Muscle of arm (tissue), 12 donors: ENCODE results near the gene INPP5A. TPM values are rescaled to one million over a fixed set of nuclear protein-coding genes. Genes with fewer than 3 reads are reported as not detected.

Experiments
- DNase-seq: peaks from one replicate; pipeline ENCODE4 v3.0.0-alpha.2; 2013
- polyA plus RNA-seq, 12 donors: library from polyadenylated mRNA; unstranded; fragments of 120-200 nt; gene quantifications; one replicate each; pipeline ENCODE4 v1.2.1, GENCODE V29; 2013; ENCODE audit not compliant: insufficient read length in 12 of 12

Gene INPP5A
- polyA plus RNA-seq, 12 donors, result 22.2 to 59.4 (median 43.8) TPM; not detected in 1

- DNase-seq, result no peak
Measured at GRCh38 chr10:132713421-132714095, 176.0 kb downstream of the INPP5A start.

- no peak for DNase-seq
Measured at GRCh38 chr10:132714096-132714985, 176.8 kb downstream of the INPP5A start.

- no peak for DNase-seq
Measured at GRCh38 chr10:132714986-132715775, 177.6 kb downstream of the INPP5A start.

GRCh38 chr10:132715776-132716680 is 178.4 kb downstream of the INPP5A start:
- DNase-seq, result no peak

GRCh38 chr10:132716691-132717490 is 179.3 kb downstream of the INPP5A start:
- no peak for DNase-seq

GRCh38 chr10:132721725-132722124 is 184.1 kb downstream of the INPP5A start:
- no peak for DNase-seq

- peak; percentile 66 for DNase-seq
Measured at GRCh38 chr10:132722394-132723329, 185.1 kb downstream of the INPP5A start.

- no peak for DNase-seq
Measured at GRCh38 chr10:132723330-132723970, 185.9 kb downstream of the INPP5A start.

GRCh38 chr10:132724446-132724845 is 186.9 kb downstream of the INPP5A start:
- no peak for DNase-seq

- no peak for DNase-seq
Measured at GRCh38 chr10:132725202-132725601, 187.6 kb downstream of the INPP5A start.

- no peak for DNase-seq
Measured at GRCh38 chr10:132726194-132726593, 188.6 kb downstream of the INPP5A start.

- no peak for DNase-seq
Measured at GRCh38 chr10:132726951-132727350, 189.4 kb downstream of the INPP5A start.

- DNase-seq, result no peak
Measured at GRCh38 chr10:132727411-132727810, 189.8 kb downstream of the INPP5A start.

- no peak for DNase-seq
Measured at GRCh38 chr10:132728321-132728720, 190.7 kb downstream of the INPP5A start.

- DNase-seq, result no peak
Measured at GRCh38 chr10:132728741-132729140, 191.2 kb downstream of the INPP5A start.

- no peak for DNase-seq
Measured at GRCh38 chr10:132729810-132730572, 192.4 kb downstream of the INPP5A start.

- no peak for DNase-seq
Measured at GRCh38 chr10:132730573-132730953, 193.0 kb downstream of the INPP5A start.

- no peak for DNase-seq
Measured at GRCh38 chr10:132732518-132732917, 194.9 kb downstream of the INPP5A start.
